Measurements from ENCODE around the gene FAM170A.

FAM170A gene

GRCh38 chr5:119651486-119651885 is 22.1 kb downstream of the FAM170A start:
- no peak overlapping the region for H3K27ac ChIP-seq
- H3K36me3 ChIP-seq (ENCODE audit: control insufficient read depth, insufficient read depth, low read length), result no peaks in the 10 kb centered on the region
- H2AFZ ChIP-seq, result no peak overlapping the region
- H3K4me2 ChIP-seq (ENCODE audit: low read length), result no peak overlapping the region
- H3K27me3 ChIP-seq (ENCODE audit: control insufficient read depth, insufficient read depth, low read length), result no peaks in the 10 kb centered on the region
- H3K79me2 ChIP-seq, result no peaks in the 10 kb centered on the region
- no peaks in the 10 kb centered on the region for H3K4me1 ChIP-seq
- no peak overlapping the region for H3K4me3 ChIP-seq (ENCODE audit: low read depth, low read length)
- H3K9me3 ChIP-seq (ENCODE audit: control insufficient read depth, low read length), result no peaks in the 10 kb centered on the region
- no peak for TF ChIP-seq CTCF (IDR thresholded peaks at IDR 0.05)
- H3K9ac ChIP-seq, result no peak overlapping the region

- H3K27ac ChIP-seq, result no peak overlapping the region
- no peaks in the 10 kb centered on the region for H3K4me1 ChIP-seq
- TF ChIP-seq CTCF (IDR thresholded peaks at IDR 0.05), result no peak
- H3K4me2 ChIP-seq (ENCODE audit: low read length), result no peak overlapping the region
- no peaks in the 10 kb centered on the region for H3K79me2 ChIP-seq
- H3K27me3 ChIP-seq (ENCODE audit: control insufficient read depth, insufficient read depth, low read length), result no peaks in the 10 kb centered on the region
- H3K9me3 ChIP-seq (ENCODE audit: control insufficient read depth, low read length), result no peaks in the 10 kb centered on the region
- H3K9ac ChIP-seq, result no peak overlapping the region
- H3K4me3 ChIP-seq (ENCODE audit: low read depth, low read length), result no peak overlapping the region
- H2AFZ ChIP-seq, result no peak overlapping the region
- no peaks in the 10 kb centered on the region for H3K36me3 ChIP-seq (ENCODE audit: control insufficient read depth, insufficient read depth, low read length)
These were observed 25.7 kb downstream of the FAM170A start for GRCh38 chr5:119655061-119655460.

GRCh38 chr5:119656023-119656422 is 26.7 kb downstream of the FAM170A start:
- no peaks in the 10 kb centered on the region for H3K36me3 ChIP-seq (ENCODE audit: control insufficient read depth, insufficient read depth, low read length)
- no peak for TF ChIP-seq CTCF (IDR thresholded peaks at IDR 0.05)

DNA sequence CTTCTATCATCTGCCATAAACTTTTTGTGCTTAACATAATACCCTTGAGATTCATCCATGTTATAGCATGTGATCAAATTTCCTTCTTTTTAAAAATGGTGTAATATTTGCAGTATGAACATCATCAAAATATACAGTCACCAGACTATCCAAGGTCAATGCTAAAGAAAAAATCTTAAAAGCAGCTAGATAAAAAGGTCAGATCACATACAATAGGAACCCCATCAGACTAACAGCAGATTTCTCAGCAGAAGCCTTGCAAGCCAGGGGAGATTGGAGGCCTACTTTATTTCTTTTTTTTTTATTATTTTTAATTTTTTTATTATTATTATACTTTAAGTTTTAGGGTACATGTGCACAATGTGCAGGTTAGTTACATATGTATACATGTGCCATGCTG is 37.2 kb downstream of the FAM170A start:
- no peaks in the 10 kb centered on the region for H3K9me3 ChIP-seq (ENCODE audit: control insufficient read depth, low read length)
- no peak for TF ChIP-seq CTCF (IDR thresholded peaks at IDR 0.05)
- H3K27me3 ChIP-seq (ENCODE audit: control insufficient read depth, insufficient read depth, low read length), result no peaks in the 10 kb centered on the region
- no peaks in the 10 kb centered on the region for H3K4me1 ChIP-seq
- no peak overlapping the region for H3K27ac ChIP-seq
- H2AFZ ChIP-seq, result no peak overlapping the region
- H3K36me3 ChIP-seq (ENCODE audit: control insufficient read depth, insufficient read depth, low read length), result no peaks in the 10 kb centered on the region
- no peak overlapping the region for H3K4me2 ChIP-seq (ENCODE audit: low read length)
- H3K79me2 ChIP-seq, result no peaks in the 10 kb centered on the region
- no peak overlapping the region for H3K4me3 ChIP-seq (ENCODE audit: low read depth, low read length)
- H3K9ac ChIP-seq, result no peak overlapping the region

More at GRCh38 chr5:119656023-119656422, 26.7 kb downstream of the FAM170A start:
- Histone ChIP-seq H3K9ac (no peak overlapping the region), H3K27ac (no peak overlapping the region), H3K4me1 (no peaks in the 10 kb centered on the region), H3K9me3 (ENCODE audit: control insufficient read depth, low read length) (no peaks in the 10 kb centered on the region), H3K79me2 (no peaks in the 10 kb centered on the region), H3K27me3 (ENCODE audit: control insufficient read depth, insufficient read depth, low read length) (no peaks in the 10 kb centered on the region), H3K4me2 (ENCODE audit: low read length) (no peak overlapping the region), H3K4me3 (ENCODE audit: low read depth, low read length) (no peak overlapping the region), H2AFZ (no peak overlapping the region)

DNA sequence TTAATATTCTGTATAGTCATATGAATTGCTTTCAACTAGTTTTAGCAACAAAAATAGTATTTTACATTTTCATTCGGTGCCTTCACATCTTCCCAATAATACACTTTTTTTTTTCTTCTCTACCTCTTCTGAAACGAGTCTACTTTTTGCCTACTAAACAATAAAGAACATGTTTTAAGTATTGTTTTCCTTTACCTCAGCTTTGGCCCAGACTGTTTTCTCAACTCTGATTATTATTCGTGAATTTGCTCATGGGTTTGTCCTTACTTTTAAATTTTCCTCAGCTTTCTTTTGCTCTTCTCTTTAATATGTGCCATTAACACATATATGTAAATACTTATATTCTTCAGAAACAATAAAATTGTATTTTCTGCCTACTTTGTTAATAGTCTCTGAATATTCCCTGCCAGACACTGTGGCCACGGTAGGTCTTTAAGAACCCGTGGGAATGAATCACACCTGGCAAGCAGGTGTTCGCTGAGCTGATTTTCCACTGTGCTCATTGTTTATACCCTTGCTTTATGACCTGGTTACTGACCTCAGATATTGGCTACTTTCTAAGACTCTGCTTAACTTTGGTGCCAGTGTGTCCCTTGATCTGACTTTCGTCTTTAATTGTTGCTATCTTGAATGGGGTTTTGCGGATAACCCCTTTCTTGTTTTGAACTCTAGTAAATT is 49.1 kb downstream of the FAM170A start:
- Histone ChIP-seq H3K4me3 (ENCODE audit: low read depth, low read length) (no peak overlapping the region), H3K79me2 (no peaks in the 10 kb centered on the region), H3K4me2 (ENCODE audit: low read length) (no peak overlapping the region), H3K9me3 (ENCODE audit: control insufficient read depth, low read length) (no peaks in the 10 kb centered on the region), H3K4me1 (no peaks in the 10 kb centered on the region), H3K27ac (no peak overlapping the region), H3K27me3 (ENCODE audit: control insufficient read depth, insufficient read depth, low read length) (no peaks in the 10 kb centered on the region), H3K9ac (no peak overlapping the region), H2AFZ (no peak overlapping the region), H3K36me3 (ENCODE audit: control insufficient read depth, insufficient read depth, low read length) (no peaks in the 10 kb centered on the region)
- no peak for TF ChIP-seq CTCF (IDR thresholded peaks at IDR 0.05)
